CD4-positive, alpha-beta T cell (primary cell): ENCODE results near the gene CA6. TPM values are rescaled to one million over a fixed set of nuclear protein-coding genes. Genes with fewer than 3 reads are reported as not detected.
"Not testable (repeated sequence)": the region's sequence is repeated elsewhere in the genome, so short reads cannot be mapped to it uniquely, and the experiment has no call there.

Experiments used
- ATAC-seq: fragments of 200-7000 bp; cut with Tn5 transposase; one replicate; pipeline ENCODE4 v1.10.0; 2022; ENCODE audit warnings: mild to moderate bottlenecking; ENCODE audit not compliant: poor library complexity
- CTCF ChIA-PET: fragments of 350-600 bp; sonication (Branson Sonifier 250); formaldehyde crosslinking; loops from one replicate; lab custom pipeline; 2021; ENCODE audit warnings: antibody characterized with exemption, inconsistent platforms; lab: Charles Lee
- POLR2A ChIA-PET: fragments of 350-600 bp; sonication (Branson Sonifier 250); formaldehyde crosslinking; loops from one replicate; lab custom pipeline; 2021; ENCODE audit warnings: antibody characterized with exemption, inconsistent platforms; lab: Charles Lee
- DNase-seq, 14 experiments: peaks; one replicate each; pipeline ENCODE4 v3.0.0-alpha.2; 2013 to 2020; ENCODE audit warnings: mixed read lengths in 2 of 14
- H3K27ac ChIP-seq, 2 donors: one replicate each; pipeline versions ENCODE4 v1.5.1 to v1.7.0; 2013; ENCODE audit warnings: low read length in 2 of 2, low read depth in 1 of 2, mild to moderate bottlenecking in 1 of 2
- H3K27me3 ChIP-seq, 2 experiments: 1 replicate in 1 of 2; 2 replicates in 1 of 2; pipeline versions ENCODE4 v1.6.1 to v1.7.0; 2013; ENCODE audit warnings: low read length in 2 of 2, control low read depth in 1 of 2, mild to moderate bottlenecking in 1 of 2, moderate library complexity in 1 of 2; ENCODE audit not compliant: insufficient read depth in 2 of 2, control insufficient read depth in 1 of 2
- H3K36me3 ChIP-seq: one replicate; pipeline ENCODE4 v1.6.1; 2013; ENCODE audit warnings: low read length, control low read depth; ENCODE audit not compliant: insufficient read depth
- H3K4me1 ChIP-seq: one replicate; pipeline ENCODE4 v1.6.1; 2013; ENCODE audit warnings: low read length, control low read depth; ENCODE audit not compliant: insufficient read depth
- H3K4me3 ChIP-seq: one replicate; pipeline ENCODE4 v1.5.1; 2013; ENCODE audit warnings: mild to moderate bottlenecking, low read length, moderate library complexity
- H3K9me3 ChIP-seq, 2 experiments: 1 replicate in 1 of 2; 2 replicates in 1 of 2; pipeline versions ENCODE4 v1.6.1 to v1.7.0; 2013; ENCODE audit warnings: low read length in 2 of 2, mild to moderate bottlenecking in 2 of 2, control low read depth in 1 of 2, moderate library complexity in 1 of 2; ENCODE audit not compliant: control insufficient read depth in 1 of 2, insufficient read depth in 1 of 2
- H3K27ac Mint-ChIP-seq: one replicate; pipeline ENCODE4 v1.8.0; 2020; ENCODE audit warnings: mixed read lengths
- H3K27me3 Mint-ChIP-seq: one replicate; pipeline ENCODE4 v1.8.0; 2021; ENCODE audit warnings: mixed read lengths
- H3K36me3 Mint-ChIP-seq: one replicate; pipeline ENCODE4 v1.8.0; 2021; ENCODE audit warnings: low read depth, mixed read lengths
- H3K4me1 Mint-ChIP-seq: one replicate; pipeline ENCODE4 v1.8.0; 2021; ENCODE audit warnings: low read depth, mixed read lengths
- H3K4me3 Mint-ChIP-seq: one replicate; pipeline ENCODE4 v1.8.0; 2020; ENCODE audit warnings: mild to moderate bottlenecking, mixed read lengths
- H3K9me3 Mint-ChIP-seq: one replicate; pipeline ENCODE4 v1.8.0; 2020; ENCODE audit warnings: mixed read lengths
- CTCF ChIP-seq: fragments of 200-600 bp; IDR thresholded peaks from one replicate; pipeline ENCODE4 v1.8.0; 2022; ENCODE audit warnings: antibody characterized with exemption, mild to moderate bottlenecking
- intact Hi-C, 2 experiments: fragments of 100-400 bp; cut with DNase I in 1 of 2; cut with micrococcal nuclease in 1 of 2; formaldehyde crosslinking; loops; one replicate each; pipeline versions ENCODE4 v1.15.1 to v1.9.0; 2023 to 2025; cut with DNase I, micrococcal nuclease
- total RNA-seq, 174 experiments: library from RNA in 2 of 174; stranded (reverse) in 2 of 174; gene quantifications; one replicate each; pipeline ENCODE4 v1.2.3 and lab custom pipeline; 2021 to 2026

Gene CA6
- total RNA-seq, 2 experiments from 2014 or later: 0.20 TPM; not detected in 1

DNA sequence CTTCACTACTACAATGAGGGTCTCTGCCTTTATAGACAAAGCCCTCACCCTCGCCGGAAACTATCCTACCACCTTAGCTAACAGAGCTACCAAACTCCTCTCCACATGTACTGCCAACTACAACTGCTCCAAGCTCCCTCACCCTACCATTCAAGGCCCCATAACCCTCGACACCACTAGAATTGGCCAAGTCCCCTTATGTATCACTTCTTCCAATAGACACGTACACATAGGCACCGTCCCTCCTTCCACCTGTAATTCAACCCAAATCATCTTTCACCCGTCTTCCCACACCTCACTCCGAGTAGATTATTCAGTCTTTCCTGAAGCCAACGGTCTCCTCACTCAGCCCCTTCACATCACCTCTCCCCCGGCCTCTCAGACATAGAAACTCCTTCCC, 19.7 kb upstream of the CA6 start:
- Histone ChIP-seq H3K36me3 (no peaks in the 10 kb centered on the region), H3K27ac (no peak overlapping the region), H3K4me1 (peaks cover 28% of the 10 kb centered on the region), H3K27me3 (no peaks in the 10 kb centered on the region), H3K4me3 (no peak overlapping the region), H3K9me3 (peaks cover 0 to 9% of the 10 kb centered on the region in 2 experiments)
- no peaks in the 10 kb centered on the region for H3K36me3 Mint-ChIP-seq
- ATAC-seq (no peak), DNase-seq (no peak)
- no peaks in the 10 kb centered on the region for H3K27me3 Mint-ChIP-seq
- intact Hi-C loops: no loop called here
- TF ChIP-seq CTCF: no peak
- H3K9me3 Mint-ChIP-seq: no peaks in the 10 kb centered on the region
- H3K4me1 Mint-ChIP-seq: peaks cover 4% of the 10 kb centered on the region
- ChIA-PET POLR2A (no interaction called here), CTCF (interaction anchor here (1.0 kb wide), 1 partner anchor 79 kb away, joined by 3 read pairs; no protein-coding TSS in a partner anchor)
- H3K27ac Mint-ChIP-seq: no peak overlapping the region
- no peak overlapping the region for H3K4me3 Mint-ChIP-seq

DNA sequence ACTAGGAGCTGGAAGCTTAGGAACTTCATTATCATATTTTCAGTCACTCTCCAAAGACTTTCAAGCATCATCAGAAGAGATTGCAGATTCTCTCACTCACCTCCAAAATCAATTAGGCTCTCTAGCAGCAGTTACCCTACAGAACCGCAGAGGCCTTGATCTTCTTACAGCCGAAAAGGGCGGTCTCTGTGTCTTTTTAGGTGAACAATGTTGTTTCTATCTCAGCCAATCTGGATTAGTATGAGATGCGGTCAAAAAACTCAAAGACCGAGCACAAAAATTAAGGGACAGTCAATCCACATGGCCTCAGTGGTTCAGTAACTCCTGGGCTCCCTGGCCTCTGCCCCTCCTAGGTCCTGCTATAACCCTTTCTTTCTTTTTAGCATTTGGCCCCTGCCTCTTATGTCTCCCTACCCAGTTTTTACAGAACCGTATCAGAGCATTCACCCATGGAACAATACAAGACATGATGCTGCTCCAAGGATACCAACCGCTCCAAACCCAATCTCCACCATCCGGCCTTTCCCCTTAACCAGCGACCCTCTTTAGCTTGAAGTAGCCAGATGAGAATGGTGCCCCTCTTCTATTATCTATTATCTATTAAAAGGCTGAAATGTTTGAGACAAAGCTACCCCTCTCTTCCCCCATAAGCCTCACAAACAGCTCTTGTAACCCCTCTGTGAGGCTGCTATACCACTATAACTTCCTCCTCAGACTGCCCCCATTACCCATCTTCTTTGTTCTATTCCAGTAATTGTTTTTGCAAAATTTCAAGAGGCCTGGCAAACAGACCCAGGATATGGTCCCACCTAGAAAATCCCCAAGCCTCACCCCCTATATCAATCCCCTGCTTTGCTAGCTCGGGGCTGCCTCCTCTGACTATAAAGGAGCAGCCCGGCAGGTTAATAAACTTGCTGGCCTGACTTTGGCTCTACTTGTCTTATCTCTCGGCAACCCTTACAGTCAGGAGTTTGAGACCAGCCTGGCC, 18.7 kb upstream of the CA6 start:
- ChIA-PET CTCF (interaction anchor here (1.0 kb wide), 2 partner anchors 9 to 78 kb away, joined by 3 to 4 read pairs; no protein-coding TSS in a partner anchor), POLR2A (no interaction called here)
- TF ChIP-seq CTCF: no peak
- Histone ChIP-seq H3K4me3 (no peak overlapping the region), H3K4me1 (peaks cover 21% of the 10 kb centered on the region), H3K27me3 (no peaks in the 10 kb centered on the region), H3K36me3 (no peaks in the 10 kb centered on the region), H3K27ac (no peak overlapping the region), H3K9me3 (peaks cover 0 to 9% of the 10 kb centered on the region in 2 experiments)
- Mint-ChIP-seq H3K4me3 (no peak overlapping the region), H3K9me3 (no peaks in the 10 kb centered on the region), H3K4me1 (no peaks in the 10 kb centered on the region), H3K27ac (no peak overlapping the region), H3K36me3 (no peaks in the 10 kb centered on the region), H3K27me3 (no peaks in the 10 kb centered on the region)
- intact Hi-C loops: no loop called here
- DNase-seq: peak in 2 of 14 experiments; percentile 23 to 50
- ATAC-seq: no peak

- Histone ChIP-seq H3K4me1 (peaks cover 21% of the 10 kb centered on the region), H3K9me3 (no peaks in the 10 kb centered on the region), H3K27ac (no peak overlapping the region), H3K36me3 (no peaks in the 10 kb centered on the region), H3K27me3 (no peaks in the 10 kb centered on the region), H3K4me3 (no peak overlapping the region)
- intact Hi-C loops: no loop called here
- Mint-ChIP-seq H3K27ac (no peak overlapping the region), H3K27me3 (no peaks in the 10 kb centered on the region), H3K4me3 (no peak overlapping the region), H3K36me3 (no peaks in the 10 kb centered on the region), H3K4me1 (no peaks in the 10 kb centered on the region), H3K9me3 (no peaks in the 10 kb centered on the region)
- DNase-seq (no peak), ATAC-seq (no peak)
- no peak for TF ChIP-seq CTCF
- ChIA-PET CTCF (interaction anchor here (1.0 kb wide), 1 partner anchor 75 kb away, joined by 3 read pairs; no protein-coding TSS in a partner anchor), POLR2A (no interaction called here)
Observed at GRCh38 chr1:8930116-8930515, 15.6 kb upstream of the CA6 start.

DNA sequence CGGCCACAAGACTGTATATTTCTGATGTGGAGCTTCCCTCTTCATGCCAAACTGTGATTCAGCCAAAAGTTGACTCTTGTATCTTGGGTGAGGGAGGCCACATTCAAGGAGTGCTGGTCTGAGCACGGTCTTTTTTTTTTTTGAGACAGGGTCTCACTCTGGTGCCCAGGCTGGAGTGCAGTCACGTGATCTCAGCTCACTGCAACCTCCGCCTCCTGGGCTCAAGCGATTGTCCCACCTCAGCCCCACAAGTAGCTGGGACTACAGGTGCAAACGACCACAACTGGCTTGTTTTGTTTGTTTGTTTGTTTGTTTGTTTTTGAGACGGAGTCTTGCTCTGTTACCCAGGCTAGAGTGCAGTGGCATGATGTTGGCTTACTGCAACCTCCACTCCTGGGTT, 8.6 kb upstream of the CA6 start:
- H3K4me3 Mint-ChIP-seq, H3K27me3 Mint-ChIP-seq, H3K27me3 ChIP-seq, H3K27ac ChIP-seq, ATAC-seq, H3K9me3 Mint-ChIP-seq, H3K36me3 Mint-ChIP-seq, H3K9me3 ChIP-seq, CTCF ChIA-PET, DNase-seq, H3K27ac Mint-ChIP-seq, intact Hi-C loops, H3K4me3 ChIP-seq, H3K36me3 ChIP-seq: not testable (repeated sequence)
- POLR2A ChIA-PET: interaction anchor here (0.7 kb wide), 1 partner anchor 37 kb away, joined by 3 read pairs; no protein-coding TSS in a partner anchor
- peaks cover 28% of the 10 kb centered on the region for H3K4me1 ChIP-seq
- H3K4me1 Mint-ChIP-seq: peaks cover 21% of the 10 kb centered on the region
